GM23338 (cell line): Measurements from ENCODE around the gene L3MBTL4. TPM values are rescaled to one million over a fixed set of nuclear protein-coding genes. Genes with fewer than 3 reads are reported as not detected.

Experiments used
- ATAC-seq: fragments of 200-7000 bp; cut with Tn5 transposase; 3 replicates; pipeline ENCODE4 v1.9.1; 2020
- DNase-seq: peaks from one replicate; pipeline ENCODE4 v3.0.0-alpha.2; 2015; ENCODE audit warnings: low spot score
- H2AFZ ChIP-seq: fragments of 200-600 bp; sonication (generic); 2 replicates; pipeline ENCODE4 v1.8.0; 2016; ENCODE audit warnings: antibody characterized with exemption, mild to moderate bottlenecking, moderate library complexity
- H3F3A ChIP-seq: fragments of 200-600 bp; sonication (generic); replicated peaks from 2 replicates; pipeline ENCODE4 v1.8.0; 2017; ENCODE audit warnings: antibody characterized with exemption, mixed run types, low read depth
- H3K27ac ChIP-seq: fragments of 200-600 bp; sonication (generic); 2 replicates; pipeline ENCODE4 v1.6.1; 2016; ENCODE audit warnings: low read depth
- H3K27me3 ChIP-seq: fragments of 200-600 bp; sonication (generic); 2 replicates; pipeline ENCODE4 v1.8.0; 2016; ENCODE audit warnings: mild to moderate bottlenecking, mixed run types, moderate library complexity; ENCODE audit not compliant: insufficient read depth
- H3K36me3 ChIP-seq: fragments of 200-600 bp; sonication (generic); 2 replicates; pipeline ENCODE4 v1.8.0; 2016; ENCODE audit warnings: mild to moderate bottlenecking; ENCODE audit not compliant: insufficient read depth
- H3K4me1 ChIP-seq: fragments of 200-600 bp; sonication (generic); 2 replicates; pipeline ENCODE4 v1.8.0; 2016; ENCODE audit warnings: mild to moderate bottlenecking, moderate library complexity; ENCODE audit not compliant: insufficient read depth
- H3K4me2 ChIP-seq: fragments of 200-600 bp; sonication (generic); 2 replicates; pipeline ENCODE4 v1.7.1; 2017; ENCODE audit warnings: mixed run types
- H3K4me3 ChIP-seq: fragments of 200-600 bp; sonication (generic); 2 replicates; pipeline ENCODE4 v1.6.1; 2016; ENCODE audit warnings: mixed run types
- H3K79me2 ChIP-seq: fragments of 200-600 bp; sonication (generic); replicated peaks from 2 replicates; pipeline ENCODE4 v1.8.0; 2017; ENCODE audit warnings: mild to moderate bottlenecking; ENCODE audit not compliant: insufficient read depth
- H3K9me2 ChIP-seq: fragments of 200-600 bp; sonication (generic); 2 replicates; pipeline ENCODE4 v1.8.0; 2017; ENCODE audit not compliant: insufficient read depth
- H4K20me1 ChIP-seq: fragments of 200-600 bp; sonication (generic); replicated peaks from 2 replicates; pipeline ENCODE4 v1.8.0; 2017; ENCODE audit warnings: mild to moderate bottlenecking; ENCODE audit not compliant: insufficient read depth
- H3K27ac Mint-ChIP-seq: 2 replicates; pipeline ENCODE4 v1.8.0; 2020; ENCODE audit warnings: inconsistent platforms, mild to moderate bottlenecking, moderate library complexity, mixed read lengths
- H3K27me3 Mint-ChIP-seq: 3 replicates; pipeline ENCODE4 v1.8.0; 2022; ENCODE audit warnings: low read depth, mild to moderate bottlenecking, moderate library complexity, mixed read lengths, inconsistent platforms; ENCODE audit not compliant: insufficient read depth, poor library complexity
- H3K36me3 Mint-ChIP-seq: 3 replicates; pipeline ENCODE4 v1.8.0; 2021; ENCODE audit warnings: low read depth, mild to moderate bottlenecking, inconsistent platforms, moderate library complexity, mixed read lengths
- H3K4me1 Mint-ChIP-seq: 3 replicates; pipeline ENCODE4 v1.8.0; 2020; ENCODE audit warnings: mild to moderate bottlenecking, inconsistent platforms, mixed read lengths
- H3K4me3 Mint-ChIP-seq: 3 replicates; pipeline ENCODE4 v1.8.0; 2021; ENCODE audit warnings: moderate library complexity, mild to moderate bottlenecking, inconsistent platforms, mixed read lengths
- H3K9me3 Mint-ChIP-seq: 3 replicates; pipeline ENCODE4 v1.8.0; 2020; ENCODE audit warnings: moderate library complexity, mild to moderate bottlenecking, inconsistent platforms, mixed read lengths
- CREB1 ChIP-seq: fragments of 250-450 bp; sonication (Bioruptor Pico); IDR thresholded peaks from 2 replicates; pipeline ENCODE4 v1.5.0; 2020; ENCODE audit warnings: low read depth, mild to moderate bottlenecking, moderate library complexity
- CTCF ChIP-seq, 2 experiments: fragments of 200-600 bp in 1 of 2; sonication (generic) in 1 of 2; conservative IDR thresholded peaks; 2 replicates each; pipeline versions ENCODE4 v1.5.1 to v1.6.1; 2016 to 2017; ENCODE audit warnings: antibody characterized with exemption in 2 of 2, low read depth in 2 of 2, mild to moderate bottlenecking in 2 of 2, moderate library complexity in 1 of 2
- EZH2 ChIP-seq: fragments of 200-600 bp; sonication (generic); IDR thresholded peaks from one replicate; pipeline ENCODE4 v1.8.0; 2017; ENCODE audit warnings: antibody characterized with exemption, mild to moderate bottlenecking, low read depth; ENCODE audit not compliant: unreplicated experiment
- NANOG ChIP-seq: IDR thresholded peaks from 2 replicates; pipeline ENCODE4 v1.6.1; 2016; ENCODE audit warnings: antibody characterized with exemption, borderline replicate concordance
- POLR2AphosphoS5 ChIP-seq: IDR thresholded peaks from 2 replicates; pipeline ENCODE4 v1.6.1; 2016; ENCODE audit warnings: antibody characterized with exemption, low read depth
- STAT1 ChIP-seq: IDR thresholded peaks from one replicate; pipeline ENCODE4 v1.6.1; 2016; ENCODE audit warnings: antibody characterized with exemption; ENCODE audit not compliant: unreplicated experiment
- ZNF114 ChIP-seq: fragments of 250-450 bp; sonication (Bioruptor Pico); IDR thresholded peaks from 2 replicates; pipeline ENCODE4 v1.5.0; 2020; ENCODE audit warnings: mild to moderate bottlenecking, moderate library complexity
- ZNF331 ChIP-seq: fragments of 250-450 bp; sonication (Bioruptor Pico); IDR thresholded peaks from 2 replicates; pipeline ENCODE4 v1.5.0; 2020; ENCODE audit warnings: low read depth, mild to moderate bottlenecking, moderate library complexity
- polyA plus RNA-seq: library from polyadenylated mRNA; unstranded; fragments of >200 nt; fragmentation: Nextera tagmentation; extraction: Ambion mirVana; gene quantifications from 2 replicates; pipeline ENCODE4 v1.2.1, GENCODE V29; 2016
- total RNA-seq: library from RNA; depleted of rRNA; stranded (reverse); fragments of >200 nt; shearing (Covaris generic); gene quantifications from 2 replicates; pipeline ENCODE4 v1.2.3, GENCODE V29; 2014

The L3MBTL4 gene
- total and polyA plus RNA-seq, 2 experiments from 2014 or later, result 0.48 to 2.8 TPM

- H3K27me3 Mint-ChIP-seq, result peaks cover 4% of the 10 kb centered on the region
- TF ChIP-seq EZH2, result no peak
These were observed 44.3 kb downstream of the L3MBTL4 start for GRCh38 chr18:6370410-6370809.

GRCh38 chr18:6368017-6368416 lies 46.7 kb downstream of the L3MBTL4 start:
- H4K20me1 ChIP-seq, result no peaks in the 10 kb centered on the region
- Mint-ChIP-seq H3K36me3 (no peaks in the 10 kb centered on the region), H3K9me3 (peaks cover 4% of the 10 kb centered on the region; the same call in 1 of the 3 replicates), H3K27ac (no peak overlapping the region), H3K27me3 (peaks cover 2% of the 10 kb centered on the region), H3K4me3 (no peak overlapping the region), H3K4me1 (peaks cover 33% of the 10 kb centered on the region)
- H2AFZ ChIP-seq, result no peak overlapping the region
- no peaks in the 10 kb centered on the region for H3K79me2 ChIP-seq
- H3K36me3 ChIP-seq, result no peaks in the 10 kb centered on the region
- H3K27ac ChIP-seq, result no peak overlapping the region
- 0 out of 2 replicates have a peak, but pooled peaks cover 3% of the 10 kb centered on the region for H3K9me2 ChIP-seq
- H3K27me3 ChIP-seq, result no peaks in the 10 kb centered on the region
- ATAC-seq (no peak), DNase-seq (no peak)
- H3K4me1 ChIP-seq, result peaks cover 19% of the 10 kb centered on the region
- no peak overlapping the region for H3K4me2 ChIP-seq
- H3F3A ChIP-seq, result no peaks in the 10 kb centered on the region
- no peak overlapping the region for H3K4me3 ChIP-seq
- TF ChIP-seq ZNF114 (CRISPR knock-in tag), result no peak

More at GRCh38 chr18:6370410-6370809, 44.3 kb downstream of the L3MBTL4 start:
- Mint-ChIP-seq H3K4me1 (peaks cover 29% of the 10 kb centered on the region), H3K27ac (no peak overlapping the region), H3K9me3 (peaks cover 4% of the 10 kb centered on the region; the same call in 1 of the 3 replicates), H3K4me3 (no peak overlapping the region), H3K36me3 (no peaks in the 10 kb centered on the region)
- Histone ChIP-seq H3K4me2 (no peak overlapping the region), H3K4me1 (peaks cover 18% of the 10 kb centered on the region), H3K36me3 (no peaks in the 10 kb centered on the region), H3K27me3 (no peaks in the 10 kb centered on the region), H3K79me2 (no peaks in the 10 kb centered on the region), H3K9me2 (0 out of 2 replicates have a peak, but pooled peaks cover 3% of the 10 kb centered on the region), H3K27ac (no peak overlapping the region), H3F3A (no peaks in the 10 kb centered on the region), H2AFZ (no peak overlapping the region), H3K4me3 (no peak overlapping the region), H4K20me1 (no peaks in the 10 kb centered on the region)
- DNase-seq (no peak), ATAC-seq (no peak)

GRCh38 chr18:6367208-6367607 lies 47.5 kb downstream of the L3MBTL4 start:
- DNase-seq (peak; percentile 9), ATAC-seq (peak; percentile 32)
- Mint-ChIP-seq H3K27me3 (peaks cover 2% of the 10 kb centered on the region), H3K4me3 (no peak overlapping the region), H3K4me1 (peaks cover 33% of the 10 kb centered on the region), H3K36me3 (no peaks in the 10 kb centered on the region), H3K27ac (no peak overlapping the region), H3K9me3 (no peaks in the 10 kb centered on the region; the same call in 2 of the 3 replicates)
- no peaks in the 10 kb centered on the region for H3K36me3 ChIP-seq
- no peaks in the 10 kb centered on the region for H3F3A ChIP-seq
- no peak overlapping the region for H3K27ac ChIP-seq
- peaks cover 19% of the 10 kb centered on the region for H3K4me1 ChIP-seq
- no peak for TF ChIP-seq NANOG
- no peak for TF ChIP-seq POLR2AphosphoS5
- TF ChIP-seq STAT1, result no peak
- TF ChIP-seq CTCF (conservative IDR thresholded peaks at IDR 0.05; ENCODE audit: low read depth in 2 of 2), result no peak
- no peak for TF ChIP-seq ZNF331 (CRISPR knock-in tag)
- TF ChIP-seq CREB1, result no peak
- H4K20me1 ChIP-seq, result no peaks in the 10 kb centered on the region
- no peaks in the 10 kb centered on the region for H3K27me3 ChIP-seq
- H3K9me2 ChIP-seq, result 0 out of 2 replicates have a peak, but pooled peaks cover 3% of the 10 kb centered on the region
- H3K79me2 ChIP-seq, result no peaks in the 10 kb centered on the region
- no peak overlapping the region for H2AFZ ChIP-seq
- peak overlapping the region; percentile 54; the same call in 1 of the 2 replicates for H3K4me2 ChIP-seq
- H3K4me3 ChIP-seq, result no peak overlapping the region
